HG03066 (cell line): ENCODE results near the gene SPATA18.
"Not testable (repeated sequence)": the region's sequence is repeated elsewhere in the genome, so short reads cannot be mapped to it uniquely, and the experiment has no call there.

Experiments
- ATAC-seq: cut with Tn5 transposase; IDR thresholded peaks from one replicate; pipeline ENCODE4 v1.9.1; 2021; ENCODE audit warnings: low read depth; ENCODE audit not compliant: unreplicated experiment

SPATA18 gene

DNA sequence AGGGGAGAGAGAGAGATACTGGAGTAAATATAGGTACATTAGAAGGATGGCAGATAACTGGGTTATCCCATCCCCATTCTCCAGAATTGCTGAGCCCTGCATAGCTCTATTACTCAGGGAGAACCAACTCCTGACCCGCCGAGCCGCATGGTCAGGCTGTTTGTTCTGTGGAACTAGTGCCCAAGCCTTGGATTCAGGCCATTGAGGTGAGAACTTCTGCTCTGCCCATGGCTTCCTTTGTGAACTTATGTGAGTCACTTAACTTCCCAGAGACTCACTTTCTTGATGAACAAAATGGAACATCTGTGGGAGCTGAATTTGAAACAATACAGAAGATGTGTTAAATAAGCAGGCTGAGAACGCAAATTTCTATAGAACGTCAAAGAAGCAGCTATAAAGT, 54.2 kb downstream of the SPATA18 start:
- no peak for ATAC-seq

DNA sequence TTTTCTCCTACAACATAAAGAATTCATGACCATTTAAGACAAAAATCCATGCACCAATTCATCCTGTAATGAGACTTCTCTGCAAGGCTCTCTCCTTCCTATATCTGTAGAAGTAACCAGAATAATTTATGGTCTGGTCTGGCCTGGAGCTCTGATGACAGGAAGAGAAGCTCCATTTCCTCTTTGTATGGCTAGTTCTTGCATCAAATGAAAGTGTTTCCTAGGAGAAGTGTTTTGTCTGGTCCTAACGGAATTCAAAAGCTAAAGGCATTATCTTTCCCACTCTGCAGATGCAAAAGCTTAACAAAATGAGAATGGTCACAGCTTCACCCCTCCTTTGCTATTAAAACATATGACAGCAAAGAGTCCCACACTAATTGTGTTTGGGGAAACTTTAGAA, 55.1 kb downstream of the SPATA18 start:
- no peak for ATAC-seq

DNA sequence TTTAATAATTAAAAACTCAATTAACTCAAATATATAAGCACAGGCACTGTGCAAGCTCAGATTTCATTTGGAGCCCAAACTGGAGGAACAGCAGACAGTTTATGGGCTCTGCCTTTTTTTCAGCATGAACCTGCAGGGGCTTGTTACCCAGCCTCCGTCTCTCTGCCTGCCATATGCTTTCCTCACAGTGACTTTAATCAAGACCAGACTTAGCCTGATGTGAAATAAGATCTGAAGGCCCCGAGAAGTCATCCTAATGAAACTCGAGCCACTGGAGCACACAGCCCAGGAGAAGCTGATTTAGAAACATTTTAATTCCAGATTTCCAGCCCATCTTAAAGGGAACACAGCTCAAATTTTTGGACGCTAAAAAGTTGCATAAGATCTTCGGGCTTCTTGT, 55.6 kb downstream of the SPATA18 start:
- no peak for ATAC-seq

DNA sequence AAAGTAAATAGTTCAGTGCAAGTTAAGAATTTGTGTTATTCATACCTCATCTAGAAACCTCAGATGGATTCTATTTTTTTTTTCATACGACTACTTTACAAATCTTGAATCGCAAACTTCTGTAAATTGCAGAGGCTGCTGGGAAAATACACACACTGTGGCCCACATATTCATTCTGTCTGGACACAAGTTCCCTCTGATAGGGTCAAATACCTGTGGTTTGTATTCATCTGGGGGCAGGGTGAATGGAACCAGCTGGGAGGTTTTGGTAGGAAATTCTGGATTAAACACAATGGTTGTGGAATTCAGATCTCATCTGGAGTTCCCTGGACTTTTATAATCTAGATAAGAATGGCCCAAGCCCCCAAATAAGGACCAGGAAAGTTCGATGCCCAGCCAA, 56.2 kb downstream of the SPATA18 start:
- no peak for ATAC-seq

DNA sequence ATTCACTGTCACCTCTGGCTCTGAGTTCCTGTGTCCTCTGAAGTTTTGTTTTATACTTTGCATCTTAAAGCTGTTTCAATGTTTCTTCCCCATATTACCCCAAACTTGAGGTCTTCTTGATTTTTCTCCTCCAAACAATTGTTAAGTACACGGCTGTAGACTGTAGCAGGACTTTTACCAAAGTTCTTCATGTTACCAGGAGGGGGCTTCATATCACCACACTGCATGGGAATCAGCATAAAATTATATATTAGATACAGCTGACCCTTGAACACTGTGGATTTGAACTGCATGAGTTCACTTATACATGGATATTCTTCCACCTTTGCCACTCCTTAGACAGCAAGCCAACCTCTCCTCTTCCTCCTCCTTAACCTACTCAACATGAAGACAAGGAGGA, 56.6 kb downstream of the SPATA18 start:
- no peak for ATAC-seq

DNA sequence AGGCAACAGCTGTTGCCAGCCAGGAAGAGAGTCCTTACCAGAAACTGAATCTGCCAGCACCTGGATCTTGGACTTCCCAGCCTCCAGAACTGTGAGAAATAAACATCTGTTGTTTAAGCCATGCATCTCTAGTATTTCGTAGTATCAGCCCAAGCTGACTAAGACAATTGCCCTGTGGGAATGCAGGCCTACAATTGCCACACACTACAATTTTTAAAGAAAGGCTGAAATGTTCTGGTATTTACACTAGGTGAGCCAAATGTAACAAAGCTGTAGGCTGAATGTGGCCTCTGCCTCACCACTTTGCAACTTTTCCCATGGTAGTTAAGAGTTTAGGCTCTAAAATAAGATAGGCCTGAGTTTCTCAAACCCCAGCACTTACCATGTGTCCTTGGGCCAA, 59.1 kb downstream of the SPATA18 start:
- no peak for ATAC-seq

DNA sequence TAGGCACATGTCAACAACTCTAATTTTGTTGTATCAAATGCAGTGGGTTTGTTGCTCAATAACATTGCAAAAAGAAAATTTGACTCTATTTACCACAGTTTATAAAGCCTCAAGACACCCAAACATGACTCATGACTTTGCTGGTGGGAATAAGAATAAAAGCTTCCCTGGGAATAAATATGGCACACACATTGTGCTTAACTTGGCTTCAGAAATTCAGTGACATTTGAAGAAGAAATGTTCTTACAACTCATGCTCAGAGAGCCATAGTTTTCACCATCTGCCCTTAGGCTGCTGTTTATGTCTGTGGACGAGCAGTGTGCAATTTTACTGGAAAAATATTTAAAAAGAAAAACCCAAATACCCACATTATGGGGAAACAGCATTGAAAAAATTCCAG, 60.9 kb downstream of the SPATA18 start:
- ATAC-seq = no peak

DNA sequence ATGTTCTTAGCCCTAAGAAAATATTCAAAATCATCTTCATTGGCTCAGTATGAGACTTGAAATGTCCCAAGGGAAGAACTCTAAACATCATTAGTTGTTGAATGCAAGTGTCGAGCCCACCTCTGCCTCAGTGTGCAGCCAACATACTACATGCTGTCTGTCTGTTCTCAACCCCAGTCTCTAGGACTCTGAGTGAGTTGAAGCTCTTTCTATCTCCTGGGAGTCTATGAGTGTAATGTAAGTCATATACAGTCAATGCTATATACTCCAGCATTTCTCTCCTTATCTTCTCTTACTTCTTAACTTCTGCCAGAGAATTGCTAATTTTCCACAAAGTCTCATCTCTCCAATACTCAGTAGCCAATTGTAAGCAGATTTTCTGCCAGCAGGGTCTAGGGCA, 61.3 kb downstream of the SPATA18 start:
- ATAC-seq = no peak

DNA sequence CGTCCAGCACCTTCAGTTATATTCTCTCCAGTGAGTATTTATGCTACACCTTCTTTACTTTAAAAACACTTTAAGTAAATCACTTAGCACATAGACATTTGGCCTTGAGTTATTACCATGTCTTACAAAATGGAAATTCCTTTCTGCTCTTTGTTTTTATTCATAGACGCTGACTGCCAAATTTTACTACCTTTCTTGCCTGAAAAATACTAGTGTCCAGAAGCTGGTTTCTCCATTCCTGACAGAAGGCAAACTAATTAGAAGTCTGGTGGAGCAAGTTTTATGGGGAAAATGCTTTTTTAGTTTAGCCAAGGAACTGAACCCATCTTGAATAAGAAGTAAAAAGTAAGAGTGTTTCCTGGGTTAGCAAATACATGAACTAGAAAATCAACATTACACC, 65.5 kb downstream of the SPATA18 start:
- ATAC-seq = no peak

DNA sequence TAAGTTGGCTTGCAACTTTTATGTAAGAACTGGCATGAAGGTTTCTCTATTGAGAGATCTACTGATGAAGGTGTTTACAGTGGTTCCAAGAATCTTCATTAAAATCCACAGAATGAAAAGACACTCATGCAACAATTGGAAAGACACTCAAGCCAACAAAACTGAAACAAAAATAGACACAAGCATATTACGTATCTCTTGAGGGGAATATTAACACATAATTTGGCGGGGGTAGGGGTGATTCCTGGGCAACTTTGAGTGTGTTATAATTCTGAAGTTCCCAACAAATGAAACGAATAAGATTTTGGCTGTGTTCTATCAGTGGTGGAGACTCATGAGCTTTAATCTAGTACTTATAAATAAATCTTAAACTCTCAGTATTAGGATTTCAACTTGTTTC, 75.1 kb downstream of the SPATA18 start:
- no peak for ATAC-seq

DNA sequence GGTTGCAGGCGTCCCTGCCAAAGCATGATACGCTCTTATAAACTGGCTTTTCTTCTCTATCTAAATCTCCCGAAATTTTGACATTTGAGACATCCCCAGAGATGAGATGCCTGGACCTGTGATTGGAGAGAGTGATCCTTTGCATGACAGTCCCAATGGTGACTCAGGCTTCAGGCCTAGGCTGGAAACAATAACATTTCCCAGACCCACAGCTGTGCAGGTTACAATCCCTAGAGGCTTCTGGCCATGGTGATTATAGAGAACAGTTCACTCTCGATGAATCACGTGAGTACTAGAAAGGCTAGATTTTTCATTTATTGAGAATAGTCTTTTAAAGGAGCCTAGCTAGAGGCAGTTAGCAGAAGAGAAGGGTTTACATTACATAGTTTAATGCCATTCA, 75.9 kb downstream of the SPATA18 start:
- ATAC-seq = no peak

DNA sequence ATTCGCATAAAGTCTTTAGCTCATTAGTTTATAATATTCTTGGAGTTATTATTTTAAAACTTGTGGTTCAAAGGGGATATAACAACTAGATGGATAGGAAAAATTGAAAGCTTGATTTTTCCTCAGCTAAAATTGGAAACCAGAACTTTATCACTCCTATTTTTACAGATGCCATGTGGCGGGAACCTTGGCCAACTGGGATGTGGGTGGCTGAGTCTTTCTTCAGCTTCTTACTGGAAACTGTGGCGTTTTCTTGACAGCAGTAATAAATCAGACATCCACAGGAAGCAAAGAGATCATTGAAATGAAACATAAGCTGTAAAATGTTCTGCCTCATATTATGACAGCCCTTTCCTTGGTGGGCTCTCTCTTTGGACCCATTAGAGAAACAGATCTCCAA, 84.1 kb downstream of the SPATA18 start:
- no peak for ATAC-seq

DNA sequence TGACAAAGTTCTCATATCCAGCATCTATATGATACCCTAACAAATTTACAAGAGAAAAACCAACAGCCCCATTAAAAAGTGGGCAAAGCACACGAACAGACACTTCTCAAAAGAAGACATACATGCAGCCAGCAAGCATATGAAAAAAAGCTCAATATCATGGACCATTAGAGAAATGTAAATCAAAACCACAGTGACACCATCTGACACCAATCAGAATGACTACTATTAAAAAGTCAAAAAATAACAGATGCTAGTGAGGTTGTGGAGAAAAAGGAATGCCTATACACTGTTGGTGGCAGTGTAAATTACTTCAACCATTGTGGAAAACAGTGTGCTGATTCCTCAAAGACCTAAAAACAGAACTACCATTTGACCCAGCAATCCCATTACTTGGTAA, 86.0 kb downstream of the SPATA18 start:
- ATAC-seq = not testable (repeated sequence)

DNA sequence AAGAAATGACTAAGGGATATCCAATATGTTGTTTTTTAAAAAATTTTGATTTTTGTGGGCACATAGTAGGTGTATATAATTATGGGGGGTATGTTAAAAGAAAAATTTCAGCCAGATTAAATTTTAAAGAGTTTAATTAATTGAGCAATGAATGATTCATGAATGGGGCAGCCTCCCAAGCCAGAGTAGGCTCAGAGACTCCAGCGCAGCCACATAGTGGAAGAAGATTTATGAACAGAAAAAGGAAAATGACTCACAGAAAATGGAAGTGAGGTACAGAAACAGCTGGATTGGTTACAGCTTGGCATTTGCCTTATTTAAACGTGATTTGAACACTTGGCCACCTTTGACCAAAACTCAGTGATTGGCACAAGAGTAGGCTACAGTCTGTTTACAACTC, 91.7 kb downstream of the SPATA18 start:
- no peak for ATAC-seq

DNA sequence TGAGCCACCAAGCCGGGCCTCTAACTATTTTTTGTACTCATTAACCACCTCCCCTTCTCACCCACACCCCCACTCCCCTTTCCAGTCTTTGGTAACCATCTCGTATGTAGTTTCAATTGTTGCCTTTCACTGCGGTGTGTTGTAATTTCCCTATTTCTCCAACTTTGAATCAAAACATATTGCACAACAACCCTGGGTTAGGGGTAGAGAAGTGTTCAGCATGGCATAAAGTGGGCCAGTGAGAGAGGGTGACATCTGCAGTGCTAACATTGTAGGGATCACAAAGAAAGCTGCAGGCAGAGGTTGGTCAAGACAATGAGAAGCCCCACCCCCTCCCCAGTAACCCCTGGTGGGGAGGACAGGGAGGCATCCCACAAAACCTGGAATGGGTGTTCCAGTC, 92.7 kb downstream of the SPATA18 start:
- ATAC-seq = no peak

DNA sequence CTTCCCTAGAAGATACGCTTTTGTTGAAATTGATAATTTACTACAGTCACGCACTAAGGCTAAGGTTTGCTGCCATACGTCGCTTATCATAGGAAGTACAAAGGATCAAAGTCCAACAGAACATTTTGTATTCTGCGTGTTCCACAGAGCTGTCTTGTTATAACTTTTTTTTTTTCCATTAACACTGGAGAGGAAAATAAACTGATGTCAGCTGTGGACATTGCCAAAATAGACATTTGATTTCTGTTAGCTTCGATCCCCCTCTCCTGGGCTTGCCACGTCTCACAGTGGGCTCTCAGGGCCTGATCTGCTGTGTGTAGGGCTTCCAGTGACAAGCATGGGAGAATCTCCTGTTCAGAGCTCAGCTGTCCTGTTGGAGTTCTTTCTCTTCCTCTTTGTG, 93.3 kb downstream of the SPATA18 start:
- ATAC-seq = no peak
